Progenitor cell of endocrine pancreas (in vitro differentiated cells): Measurements from ENCODE around the gene FAM83C. TPM values are rescaled to one million over a fixed set of nuclear protein-coding genes. Genes with fewer than 3 reads are reported as not detected.

ENCODE experiments used
- DNase-seq: peaks from one replicate; pipeline ENCODE4 v3.0.0; 2021; ENCODE audit warnings: low spot score; ENCODE audit not compliant: unreplicated experiment
- H3K27ac Mint-ChIP-seq: 2 replicates; pipeline ENCODE4 v1.8.0; 2021; ENCODE audit warnings: mild to moderate bottlenecking, moderate library complexity, mixed read lengths
- H3K27me3 Mint-ChIP-seq: 2 replicates; pipeline ENCODE4 v1.8.0; 2021; ENCODE audit warnings: mixed read lengths
- H3K36me3 Mint-ChIP-seq: 2 replicates; pipeline ENCODE4 v1.8.0; 2022; ENCODE audit warnings: mixed read lengths; ENCODE audit not compliant: insufficient read depth
- H3K4me1 Mint-ChIP-seq: 2 replicates; pipeline ENCODE4 v1.8.0; 2021; ENCODE audit warnings: low read depth, mixed read lengths
- H3K4me3 Mint-ChIP-seq: 2 replicates; pipeline ENCODE4 v1.8.0; 2021; ENCODE audit warnings: low read depth, mild to moderate bottlenecking, moderate library complexity, mixed read lengths
- H3K9me3 Mint-ChIP-seq: 2 replicates; pipeline ENCODE4 v1.8.0; 2021; ENCODE audit warnings: low read depth, mixed read lengths
- total RNA-seq: library from RNA; stranded (reverse); gene quantifications from 2 replicates; pipeline ENCODE4 v1.2.1, GENCODE V29; 2021
- TF ChIP-seq, protein P1 (sequence below): fragments of 200-600 bp; sonication (generic); IDR thresholded peaks from one replicate; pipeline ENCODE4 v1.5.0; 2021; ENCODE audit warnings: antibody characterized with exemption, mild to moderate bottlenecking; ENCODE audit not compliant: unreplicated experiment

The FAM83C gene
- total RNA-seq, 1 donor from 2014 or later: not detected

DNA sequence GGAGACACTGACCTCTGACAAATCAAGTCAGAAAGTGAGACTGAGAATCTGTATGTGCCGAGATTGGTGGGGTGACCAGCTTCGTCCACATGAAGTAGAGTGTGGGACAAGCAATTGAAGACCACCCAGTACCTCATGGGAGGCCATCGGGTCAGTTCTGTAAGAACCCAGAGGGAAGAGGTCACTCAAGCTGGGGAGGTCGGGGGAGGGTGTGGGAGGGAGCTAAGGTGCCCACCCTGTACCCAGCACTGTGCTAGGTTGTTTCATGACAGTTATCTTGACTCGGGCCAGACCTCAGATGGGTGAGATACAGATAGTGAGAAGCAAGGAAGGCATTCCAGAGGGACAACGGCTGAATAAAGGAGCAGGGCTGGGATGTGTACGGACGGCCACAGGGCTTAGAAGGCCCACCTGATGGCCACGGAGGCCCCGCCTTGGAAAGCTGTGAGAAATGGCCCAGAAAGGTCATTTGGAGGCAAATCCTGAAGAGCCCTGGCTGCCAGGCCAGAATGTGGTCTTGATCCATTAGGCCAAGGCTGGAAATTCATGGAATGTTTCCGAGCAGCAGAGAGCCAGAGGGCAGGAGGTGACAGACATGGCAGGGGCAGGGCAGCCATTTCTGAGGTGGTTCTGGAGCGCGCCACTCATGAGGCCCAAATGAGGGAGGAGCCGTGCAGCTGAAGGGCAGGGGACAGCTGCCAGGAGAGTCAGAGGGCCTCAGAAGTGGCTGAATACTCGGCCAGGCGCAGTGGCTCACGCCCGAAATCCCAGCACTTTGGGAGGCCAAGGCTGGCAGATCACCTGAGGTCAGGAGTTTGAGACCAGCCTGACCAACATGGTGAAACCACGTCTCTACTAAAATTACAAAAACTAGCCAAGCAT, 22.0 kb downstream of the FAM83C start:
- peaks cover 2% of the 10 kb centered on the region for H3K4me1 Mint-ChIP-seq
- no peak overlapping the region for H3K4me3 Mint-ChIP-seq
- H3K9me3 Mint-ChIP-seq: peaks cover 7% of the 10 kb centered on the region
- DNase-seq: no peak
- TF ChIP-seq, protein P1, sequence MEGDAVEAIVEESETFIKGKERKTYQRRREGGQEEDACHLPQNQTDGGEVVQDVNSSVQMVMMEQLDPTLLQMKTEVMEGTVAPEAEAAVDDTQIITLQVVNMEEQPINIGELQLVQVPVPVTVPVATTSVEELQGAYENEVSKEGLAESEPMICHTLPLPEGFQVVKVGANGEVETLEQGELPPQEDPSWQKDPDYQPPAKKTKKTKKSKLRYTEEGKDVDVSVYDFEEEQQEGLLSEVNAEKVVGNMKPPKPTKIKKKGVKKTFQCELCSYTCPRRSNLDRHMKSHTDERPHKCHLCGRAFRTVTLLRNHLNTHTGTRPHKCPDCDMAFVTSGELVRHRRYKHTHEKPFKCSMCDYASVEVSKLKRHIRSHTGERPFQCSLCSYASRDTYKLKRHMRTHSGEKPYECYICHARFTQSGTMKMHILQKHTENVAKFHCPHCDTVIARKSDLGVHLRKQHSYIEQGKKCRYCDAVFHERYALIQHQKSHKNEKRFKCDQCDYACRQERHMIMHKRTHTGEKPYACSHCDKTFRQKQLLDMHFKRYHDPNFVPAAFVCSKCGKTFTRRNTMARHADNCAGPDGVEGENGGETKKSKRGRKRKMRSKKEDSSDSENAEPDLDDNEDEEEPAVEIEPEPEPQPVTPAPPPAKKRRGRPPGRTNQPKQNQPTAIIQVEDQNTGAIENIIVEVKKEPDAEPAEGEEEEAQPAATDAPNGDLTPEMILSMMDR: no peak
- no peaks in the 10 kb centered on the region for H3K27me3 Mint-ChIP-seq
- H3K36me3 Mint-ChIP-seq: peaks cover 10% of the 10 kb centered on the region
- no peak overlapping the region for H3K27ac Mint-ChIP-seq

DNA sequence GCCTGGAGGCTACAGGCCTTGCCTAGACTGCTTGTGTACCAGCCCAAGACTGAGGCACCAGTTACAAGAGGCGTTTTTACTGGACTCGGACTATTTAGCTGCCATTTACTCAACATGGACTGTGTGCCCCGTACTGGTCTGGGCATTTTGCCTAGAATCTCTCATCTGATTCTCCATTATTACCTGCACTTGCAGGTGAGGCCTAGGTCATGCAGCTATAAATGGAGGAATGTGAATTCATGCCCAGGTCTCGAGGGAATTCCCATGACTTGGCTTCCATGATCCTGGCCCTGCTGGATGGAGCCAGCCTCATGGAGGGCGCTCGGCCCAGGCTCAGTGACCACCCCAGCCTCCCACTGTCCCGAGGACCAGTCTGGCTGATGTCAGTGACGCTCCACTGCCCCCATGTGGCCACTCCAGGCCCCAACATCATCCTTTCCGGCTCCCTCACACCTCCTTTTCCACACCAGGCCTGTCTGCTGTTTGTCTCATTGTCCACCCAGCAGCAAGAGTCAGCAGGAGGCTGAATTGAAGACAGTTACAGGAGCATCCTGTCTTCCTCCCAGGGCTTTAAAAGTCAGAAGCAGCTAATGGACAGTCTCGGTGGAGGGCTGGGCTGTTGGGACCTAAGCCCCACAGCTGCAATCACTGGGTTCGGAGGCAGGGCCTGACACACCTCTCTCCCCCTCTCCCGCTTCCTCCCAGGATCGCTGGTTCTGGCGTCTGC, 23.0 kb downstream of the FAM83C start:
- Mint-ChIP-seq H3K9me3 (peaks cover 7% of the 10 kb centered on the region), H3K4me1 (peaks cover 5% of the 10 kb centered on the region), H3K4me3 (no peak overlapping the region), H3K36me3 (peaks cover 10% of the 10 kb centered on the region), H3K27me3 (no peaks in the 10 kb centered on the region), H3K27ac (no peak overlapping the region)
- TF ChIP-seq, protein P1: peak; percentile 89
- DNase-seq: peak; percentile 66

DNA sequence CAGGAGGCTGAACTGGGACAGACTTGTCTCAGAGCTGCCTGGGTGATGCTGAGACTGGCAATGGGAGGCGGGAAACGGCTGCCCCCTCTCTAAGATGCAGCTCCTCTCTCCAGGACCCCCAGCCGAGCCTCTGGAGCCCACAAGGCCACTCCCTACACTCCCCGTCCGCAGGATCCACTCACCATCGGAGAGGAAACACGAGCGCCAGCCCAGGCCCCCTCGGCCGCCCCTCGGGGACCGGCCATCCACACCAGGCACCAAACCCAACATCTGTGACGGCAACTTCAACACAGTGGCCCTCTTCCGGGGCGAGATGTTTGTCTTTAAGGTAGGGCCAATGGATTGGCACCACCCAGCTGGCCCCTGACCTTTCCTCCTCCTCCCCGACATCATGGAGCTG, 25.1 kb downstream of the FAM83C start:
- H3K36me3 Mint-ChIP-seq: peaks cover 10% of the 10 kb centered on the region
- H3K4me3 Mint-ChIP-seq: no peak overlapping the region
- no peak for DNase-seq
- no peak overlapping the region for H3K27ac Mint-ChIP-seq
- TF ChIP-seq, protein P1: no peak
- peaks cover 7% of the 10 kb centered on the region for H3K9me3 Mint-ChIP-seq
- no peaks in the 10 kb centered on the region for H3K27me3 Mint-ChIP-seq
- H3K4me1 Mint-ChIP-seq: peaks cover 19% of the 10 kb centered on the region

DNA sequence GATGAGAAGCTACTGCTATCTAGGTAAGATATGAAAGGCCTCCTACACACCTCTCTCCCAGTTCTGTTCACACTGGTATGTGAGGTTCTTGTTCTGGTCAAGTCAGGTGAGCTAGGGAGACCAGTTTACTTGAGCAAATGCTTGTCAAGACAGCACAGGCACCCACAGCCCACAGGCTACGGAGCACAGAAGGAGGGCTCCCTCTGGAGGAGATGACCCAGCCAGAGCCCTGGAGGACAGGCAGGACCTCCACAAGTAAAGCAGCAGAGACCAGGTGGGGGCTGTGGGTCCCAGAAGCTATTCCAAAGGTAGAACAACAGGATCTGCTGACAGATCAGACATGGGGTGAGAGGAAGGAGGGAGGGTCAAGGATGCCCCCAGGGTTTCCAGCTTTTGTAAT, 27.5 kb downstream of the FAM83C start:
- Mint-ChIP-seq H3K27me3 (no peaks in the 10 kb centered on the region), H3K9me3 (peaks cover 7% of the 10 kb centered on the region), H3K4me1 (peaks cover 19% of the 10 kb centered on the region), H3K4me3 (no peak overlapping the region), H3K36me3 (peaks cover 8% of the 10 kb centered on the region), H3K27ac (peak overlapping the region; percentile 57)
- TF ChIP-seq, protein P1: peak; percentile 33
- no peak for DNase-seq

DNA sequence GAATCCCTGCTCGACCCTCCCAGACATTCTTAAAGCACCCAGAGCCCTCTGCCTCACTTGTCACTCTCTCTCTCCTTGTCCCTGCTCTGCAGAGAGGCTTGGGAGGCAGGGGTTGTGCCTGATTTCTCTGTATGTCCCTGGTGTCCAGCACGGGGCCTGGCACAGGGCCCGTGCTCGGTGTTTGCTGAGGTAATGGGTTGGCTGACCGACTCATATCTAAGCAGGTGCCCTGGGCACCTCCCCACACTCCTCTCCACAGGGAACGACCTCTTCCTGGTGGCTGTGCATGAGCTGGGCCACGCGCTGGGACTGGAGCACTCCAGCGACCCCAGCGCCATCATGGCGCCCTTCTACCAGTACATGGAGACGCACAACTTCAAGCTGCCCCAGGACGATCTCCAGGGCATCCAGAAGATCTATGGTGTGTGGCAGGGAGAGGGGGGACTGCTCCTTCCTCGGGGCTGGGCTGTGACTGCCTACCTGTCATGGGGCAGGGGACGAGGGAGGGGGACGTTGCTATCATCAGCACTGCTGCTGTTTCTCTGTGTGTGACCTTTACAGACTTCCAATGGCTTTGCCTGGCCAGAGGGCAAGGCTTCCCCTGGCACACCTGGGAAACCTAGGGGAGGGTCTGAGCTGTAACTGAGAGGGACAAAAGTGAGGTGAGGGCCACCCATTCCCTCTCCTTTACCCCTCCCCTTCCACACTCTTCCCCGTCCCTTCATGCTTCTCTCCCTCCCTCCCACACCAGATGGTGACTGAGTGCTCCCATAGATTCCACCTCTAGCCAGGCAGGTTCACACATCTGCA, 28.5 kb downstream of the FAM83C start:
- H3K27ac Mint-ChIP-seq: peak overlapping the region; percentile 100
- H3K36me3 Mint-ChIP-seq: peaks cover 6% of the 10 kb centered on the region
- no peaks in the 10 kb centered on the region for H3K27me3 Mint-ChIP-seq
- peak overlapping the region; percentile 35 for H3K4me3 Mint-ChIP-seq
- TF ChIP-seq, protein P1: no peak
- no peak for DNase-seq
- peaks cover 19% of the 10 kb centered on the region for H3K4me1 Mint-ChIP-seq
- H3K9me3 Mint-ChIP-seq: peaks cover 7% of the 10 kb centered on the region
